Fibroblast of upper back skin (primary cell): ENCODE data around the gene CEACAM18.
"Not testable (repeated sequence)": the region's sequence is repeated elsewhere in the genome, so short reads cannot be mapped to it uniquely, and the experiment has no call there.

ENCODE experiments used
- DNase-seq: peaks from one replicate; pipeline ENCODE4 v3.0.0-alpha.2; 2013

The CEACAM18 gene

GRCh38 chr19:51500931-51501330, 22.6 kb downstream of the CEACAM18 start:
- DNase-seq = not testable (repeated sequence)

- DNase-seq = no peak
Observed at GRCh38 chr19:51501594-51502263, 23.4 kb downstream of the CEACAM18 start, which contains the start of gene SIGLEC12. Gene SIGLEC12, minus strand, starts transcription at chr19:51501800. Its CDS starts 67 bp downstream, at chr19:51501733.

DNA sequence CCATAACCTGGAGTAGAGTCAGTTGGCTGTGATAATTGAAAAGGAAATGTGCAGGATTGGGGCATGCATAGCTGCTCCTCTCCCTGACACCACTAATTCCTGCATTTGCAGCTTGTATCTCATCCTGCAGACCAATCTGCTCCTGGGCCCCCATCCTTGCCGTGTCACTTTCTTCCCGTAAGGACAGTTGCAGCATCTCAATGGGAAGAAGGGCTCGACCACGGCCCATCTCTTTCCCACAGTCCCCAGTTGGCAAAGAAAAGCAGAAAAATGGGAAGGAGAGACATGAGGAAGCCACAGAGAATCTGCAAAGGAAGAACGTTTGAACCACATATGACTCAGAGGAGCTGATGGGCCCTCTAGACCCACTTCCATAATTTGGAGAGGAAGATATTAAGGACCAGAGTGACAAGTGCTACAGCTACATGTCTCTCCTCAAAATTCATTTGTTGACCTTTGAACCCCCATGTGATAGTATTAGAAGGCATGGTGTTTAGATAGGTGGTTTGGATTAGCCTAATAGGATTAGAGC, 25.0 kb downstream of the CEACAM18 start:
- DNase-seq = no peak

DNA sequence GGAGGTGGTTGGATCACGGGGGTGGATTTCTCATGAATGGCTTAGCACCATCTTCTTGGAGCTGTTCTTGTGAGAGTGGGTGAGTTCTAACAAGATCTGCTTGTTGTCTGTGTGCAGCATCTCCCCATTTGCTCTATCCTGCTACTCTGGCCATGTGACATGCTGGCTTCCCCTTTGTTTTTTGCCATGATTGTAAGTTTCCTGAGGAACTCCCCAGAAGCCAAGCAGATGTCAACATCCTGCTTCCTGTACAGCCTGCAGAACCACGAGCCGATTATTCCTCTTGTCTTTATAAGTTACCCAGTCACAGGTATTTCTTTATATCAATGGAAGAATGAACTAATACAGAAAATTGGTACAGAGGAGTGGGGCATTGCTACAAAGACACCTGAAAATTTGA, 25.6 kb downstream of the CEACAM18 start:
- DNase-seq = no peak

DNA sequence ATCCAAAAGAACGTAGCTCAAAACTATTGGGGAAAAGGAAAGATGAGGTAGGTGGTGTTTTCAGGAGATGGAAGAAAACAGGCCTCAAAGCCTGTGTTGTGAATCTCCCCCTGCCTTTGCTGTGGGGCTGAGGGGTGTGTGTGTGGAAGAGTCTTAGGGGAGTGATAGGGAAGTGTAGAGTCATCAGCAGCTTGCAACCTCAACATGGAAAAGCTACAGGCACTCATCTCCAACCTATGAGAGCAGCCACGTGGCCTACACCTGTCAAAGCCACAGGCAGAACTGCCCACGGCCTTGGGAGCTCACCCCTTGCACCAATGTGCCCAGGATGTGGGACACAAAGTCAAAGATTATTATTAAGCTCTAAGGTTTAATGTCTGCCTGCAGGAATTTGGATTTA, 27.6 kb downstream of the CEACAM18 start:
- no peak for DNase-seq

DNA sequence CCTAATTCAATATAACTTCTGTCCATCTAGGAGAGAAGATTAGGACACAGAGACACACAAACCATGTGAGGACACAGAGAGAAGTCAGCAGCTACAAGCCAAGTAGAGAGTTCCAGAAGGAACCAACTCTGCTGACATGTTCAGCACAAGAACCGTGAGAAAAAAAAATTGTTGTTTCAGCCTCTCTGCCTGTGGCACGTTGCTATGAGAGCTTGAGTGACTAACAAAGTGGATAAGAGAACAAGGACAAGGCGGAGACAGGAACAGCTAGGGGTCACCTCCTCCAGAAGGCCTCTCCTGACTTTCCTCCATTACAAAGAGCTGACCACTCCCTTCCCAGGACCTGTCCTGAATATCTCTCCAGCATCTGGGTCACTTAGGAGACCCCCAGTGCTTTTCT, 28.9 kb downstream of the CEACAM18 start:
- DNase-seq = no peak

DNA sequence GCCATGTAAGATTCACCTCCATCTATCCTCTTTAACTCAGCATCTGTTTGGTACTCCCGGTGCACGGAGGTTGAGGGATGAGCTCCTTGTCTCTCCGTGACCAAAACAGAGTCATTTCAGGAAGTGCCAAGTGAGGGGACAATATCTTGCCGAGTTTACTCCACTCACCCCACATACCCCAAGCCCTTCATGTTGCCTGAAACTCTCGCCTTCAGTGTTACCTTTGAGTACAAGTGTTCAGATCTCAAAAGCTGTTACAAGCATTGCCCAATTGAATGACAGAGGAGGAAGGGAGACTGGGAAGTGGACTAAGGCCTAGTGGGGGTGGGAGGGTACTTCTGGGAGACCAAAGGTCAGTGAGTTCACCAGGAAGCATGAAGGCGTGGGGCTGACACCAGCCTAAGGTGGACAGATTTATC, 29.3 kb downstream of the CEACAM18 start:
- DNase-seq = no peak

- no peak for DNase-seq
Observed at GRCh38 chr19:51508059-51508733, 29.9 kb downstream of the CEACAM18 start.

GRCh38 chr19:51509823-51510660, 31.7 kb downstream of the CEACAM18 start:
- DNase-seq = no peak

GRCh38 chr19:51511353-51511752, 33.0 kb downstream of the CEACAM18 start:
- peak; percentile 2 for DNase-seq

GRCh38 chr19:51513968-51514367, 35.6 kb downstream of the CEACAM18 start:
- no peak for DNase-seq

DNA sequence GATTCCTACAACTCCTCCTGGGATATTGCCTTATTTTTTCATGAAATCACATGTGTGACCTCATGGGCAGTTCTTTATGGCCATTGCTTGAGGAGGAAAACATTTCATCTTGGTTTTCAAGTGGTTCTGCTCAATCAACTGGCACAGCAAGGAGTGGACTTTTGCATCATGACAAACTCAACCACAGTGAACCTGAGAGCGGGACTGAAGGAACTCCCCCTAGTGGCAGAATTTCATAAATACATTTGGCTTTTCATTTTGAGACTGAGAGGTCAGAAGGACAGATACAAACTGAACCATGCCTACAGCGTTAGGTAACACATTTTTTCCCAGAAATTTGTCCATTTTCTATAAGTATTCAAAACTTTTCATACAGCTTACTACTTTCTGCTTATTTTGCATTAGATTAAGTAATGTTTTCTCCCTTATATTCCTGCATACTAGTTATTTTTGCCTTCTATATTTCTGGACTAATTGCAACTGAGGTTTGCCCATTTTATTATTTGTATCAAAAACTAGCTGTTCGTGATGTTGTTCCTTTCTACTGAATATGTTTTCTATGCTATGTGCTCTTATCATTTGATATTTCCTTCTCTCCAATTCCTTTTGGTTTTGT, 36.6 kb downstream of the CEACAM18 start:
- DNase-seq = peak; percentile 37

DNA sequence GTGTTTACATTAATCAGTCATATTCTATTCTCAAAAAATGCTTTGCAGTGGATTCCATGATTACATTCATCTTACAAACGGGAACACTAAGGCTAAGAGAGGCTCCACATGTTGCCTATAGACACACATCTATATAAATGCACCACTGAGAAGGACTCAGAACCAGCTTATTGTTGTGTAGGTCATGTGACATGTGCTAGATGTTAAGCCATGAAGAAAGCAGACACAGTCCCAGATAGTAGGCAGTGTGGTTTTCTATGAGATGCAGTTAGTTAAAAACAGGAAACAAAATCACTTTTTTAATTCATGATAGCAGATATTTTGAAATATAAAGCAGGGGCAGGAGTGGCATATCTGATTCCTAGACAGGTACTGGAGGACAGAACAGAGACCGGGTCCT, 42.4 kb downstream of the CEACAM18 start:
- DNase-seq = no peak

DNA sequence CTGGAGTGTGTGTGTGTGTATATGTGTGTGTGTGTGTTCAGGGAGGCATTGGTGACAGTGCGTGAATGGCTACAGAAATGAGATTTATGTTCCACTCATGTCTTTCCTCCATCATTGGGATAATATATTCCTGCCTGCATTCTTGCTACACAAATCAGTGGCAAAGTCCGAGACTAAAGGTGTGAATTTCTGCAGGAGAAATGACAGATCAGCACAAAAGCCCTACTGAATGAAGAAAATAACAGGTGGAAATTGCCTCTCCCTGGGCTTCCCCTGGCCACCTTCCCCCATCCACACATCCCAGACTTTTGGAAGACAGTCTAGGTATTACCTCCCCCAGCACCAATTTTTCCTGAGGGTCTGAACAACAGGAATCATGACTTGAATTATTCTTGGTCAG, 43.0 kb downstream of the CEACAM18 start:
- no peak for DNase-seq

DNA sequence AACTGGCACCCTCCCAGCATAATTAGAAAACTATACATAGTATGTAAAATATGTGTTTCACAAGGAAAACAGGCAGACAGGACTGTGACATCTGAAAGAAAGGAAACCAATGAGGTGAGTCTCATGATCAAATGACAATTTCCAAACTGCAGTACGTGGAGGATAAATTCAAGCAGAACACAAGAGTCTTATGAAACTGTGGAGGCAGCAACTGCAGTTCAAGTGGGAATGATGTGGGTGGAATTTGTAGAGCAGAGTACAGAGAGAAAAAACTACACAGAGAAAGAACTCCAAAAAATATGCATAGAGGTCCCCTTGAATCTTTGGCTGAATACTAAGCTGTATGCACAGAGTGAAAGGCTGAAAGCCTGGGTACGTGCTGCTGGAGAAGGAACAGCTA, 43.4 kb downstream of the CEACAM18 start:
- DNase-seq = no peak

DNA sequence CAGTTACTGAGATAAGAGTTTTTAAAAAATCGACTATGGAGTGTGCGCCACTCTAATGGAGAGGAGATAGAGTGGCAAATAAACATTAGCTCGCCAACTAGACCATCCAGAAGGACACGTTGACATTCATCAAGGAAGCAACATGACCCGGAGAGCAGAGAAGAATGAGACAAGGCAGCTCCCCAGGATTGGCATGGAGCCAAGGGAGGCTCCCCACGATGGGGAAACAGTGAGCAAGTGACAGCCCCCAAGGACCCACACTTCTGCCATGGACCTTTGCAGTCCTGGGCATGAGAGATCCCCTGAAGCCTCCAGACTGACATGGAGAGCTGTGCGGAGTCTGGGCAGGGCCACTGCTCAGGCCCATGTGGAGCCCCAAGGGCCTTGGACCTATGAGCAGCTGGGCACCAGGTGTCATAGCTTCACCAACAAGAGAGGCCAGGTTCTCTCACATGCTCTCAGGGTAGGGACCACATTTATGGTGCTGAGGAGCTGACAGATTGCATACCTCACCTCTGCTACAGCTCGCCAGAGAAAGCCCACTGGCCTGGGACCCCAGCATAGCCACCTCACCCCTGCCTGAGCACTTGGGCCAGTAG, 46.4 kb downstream of the CEACAM18 start:
- no peak for DNase-seq

DNA sequence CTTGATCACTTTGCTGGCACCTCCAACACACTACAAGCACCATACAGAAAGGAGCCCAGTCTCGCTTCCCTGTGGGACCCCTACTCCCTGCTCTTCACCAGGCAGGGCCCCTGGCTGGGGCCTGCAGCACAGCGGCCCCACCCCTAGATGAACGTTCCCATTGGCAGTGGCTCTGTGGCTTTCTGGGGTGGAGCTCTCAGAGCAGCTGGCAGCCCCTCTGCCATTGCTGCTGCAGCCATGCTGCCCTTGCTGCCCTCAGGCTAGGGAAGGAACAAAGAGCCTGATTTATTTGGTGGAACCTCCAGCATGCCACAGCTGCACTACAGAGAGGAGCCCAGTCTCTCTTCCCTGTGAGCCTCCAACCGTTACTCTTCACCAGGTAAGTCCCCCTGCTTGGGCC, 47.3 kb downstream of the CEACAM18 start:
- DNase-seq = no peak

GRCh38 chr19:51529301-51529700, 51.0 kb downstream of the CEACAM18 start:
- no peak for DNase-seq

- no peak for DNase-seq
Observed at GRCh38 chr19:51530616-51531015, 52.3 kb downstream of the CEACAM18 start.

- no peak for DNase-seq
Observed at GRCh38 chr19:51531349-51532315, 53.3 kb downstream of the CEACAM18 start, which contains the start of gene SIGLEC6. Gene SIGLEC6, minus strand, starts transcription at chr19:51531670. Its CDS starts 22 bp downstream, at chr19:51531648.

DNA sequence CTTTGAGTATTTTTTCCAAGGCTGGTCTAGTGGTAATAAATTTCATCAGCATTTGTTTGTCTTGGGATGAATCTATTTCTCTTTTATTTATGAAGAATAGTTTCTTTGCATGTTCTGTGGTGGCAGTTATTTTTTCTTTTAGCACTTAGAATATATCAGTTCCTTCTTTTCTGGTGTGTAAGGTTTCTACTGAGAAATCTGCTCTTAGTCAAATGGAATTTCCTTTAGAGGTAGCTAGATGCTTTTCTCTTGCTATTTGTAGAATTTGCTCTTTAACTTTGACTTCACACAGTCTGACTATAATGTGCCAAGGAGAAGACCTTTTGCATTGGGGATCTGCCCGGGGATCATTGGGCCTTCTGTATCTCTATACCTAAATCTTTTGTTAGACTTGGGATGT, 57.2 kb downstream of the CEACAM18 start:
- DNase-seq = no peak
